HG03064 (cell line): Measurements from ENCODE around the gene ZBTB47.

Source experiments
- ATAC-seq: cut with Tn5 transposase; IDR thresholded peaks from one replicate; pipeline ENCODE4 v1.9.1; 2021; ENCODE audit warnings: low read depth; ENCODE audit not compliant: unreplicated experiment

ZBTB47 gene

GRCh38 chr3:42653560-42654330 lies at the start of gene ZBTB47:
ZBTB47 (plus strand) TSS chr3:42653697; CDS start chr3:42658356, 4,659 bp downstream.
- no peak for ATAC-seq

- no peak for ATAC-seq
Measured at GRCh38 chr3:42605546-42606173, 47.8 kb upstream of the ZBTB47 start.

- ATAC-seq = no peak
Measured at GRCh38 chr3:42608581-42608980, 44.9 kb upstream of the ZBTB47 start.

- no peak for ATAC-seq
Measured at GRCh38 chr3:42610976-42611375, 42.5 kb upstream of the ZBTB47 start.

GRCh38 chr3:42612217-42612616 lies 41.3 kb upstream of the ZBTB47 start:
- ATAC-seq = no peak

GRCh38 chr3:42612928-42613327 lies 40.6 kb upstream of the ZBTB47 start:
- ATAC-seq = peak; percentile 73

GRCh38 chr3:42613462-42613861 lies 40.0 kb upstream of the ZBTB47 start:
- ATAC-seq = no peak

- no peak for ATAC-seq
Measured at GRCh38 chr3:42631620-42632019, 21.9 kb upstream of the ZBTB47 start.

- no peak for ATAC-seq
Measured at GRCh38 chr3:42632146-42632545, 21.4 kb upstream of the ZBTB47 start.

- no peak for ATAC-seq
Measured at GRCh38 chr3:42633544-42633943, 20.0 kb upstream of the ZBTB47 start.

GRCh38 chr3:42635111-42635510 lies 18.4 kb upstream of the ZBTB47 start:
- ATAC-seq = no peak

GRCh38 chr3:42637001-42637400 lies 16.5 kb upstream of the ZBTB47 start:
- no peak for ATAC-seq

GRCh38 chr3:42638339-42638842 lies 15.1 kb upstream of the ZBTB47 start:
- ATAC-seq = no peak

GRCh38 chr3:42639192-42639591 lies 14.3 kb upstream of the ZBTB47 start:
- ATAC-seq = no peak

GRCh38 chr3:42640129-42640528 lies 13.4 kb upstream of the ZBTB47 start:
- ATAC-seq = no peak

- ATAC-seq = no peak
Measured at GRCh38 chr3:42640771-42641370, 12.6 kb upstream of the ZBTB47 start.

- ATAC-seq = no peak
Measured at GRCh38 chr3:42647821-42648459, 5.6 kb upstream of the ZBTB47 start.

GRCh38 chr3:42649006-42649405 lies 4.5 kb upstream of the ZBTB47 start:
- ATAC-seq = no peak

- ATAC-seq = no peak
Measured at GRCh38 chr3:42649783-42650182, 3.7 kb upstream of the ZBTB47 start.

GRCh38 chr3:42651248-42652091 lies 2.0 kb upstream of the ZBTB47 start:
- ATAC-seq = no peak
